ENCODE data around the gene MSANTD2.

Gene MSANTD2

GRCh38 chr11:124754710-124755109 is 45.5 kb downstream of the MSANTD2 start:
- DNase-seq (ENCODE audit: low read depth): no peak
- TF ChIP-seq, protein P1, sequence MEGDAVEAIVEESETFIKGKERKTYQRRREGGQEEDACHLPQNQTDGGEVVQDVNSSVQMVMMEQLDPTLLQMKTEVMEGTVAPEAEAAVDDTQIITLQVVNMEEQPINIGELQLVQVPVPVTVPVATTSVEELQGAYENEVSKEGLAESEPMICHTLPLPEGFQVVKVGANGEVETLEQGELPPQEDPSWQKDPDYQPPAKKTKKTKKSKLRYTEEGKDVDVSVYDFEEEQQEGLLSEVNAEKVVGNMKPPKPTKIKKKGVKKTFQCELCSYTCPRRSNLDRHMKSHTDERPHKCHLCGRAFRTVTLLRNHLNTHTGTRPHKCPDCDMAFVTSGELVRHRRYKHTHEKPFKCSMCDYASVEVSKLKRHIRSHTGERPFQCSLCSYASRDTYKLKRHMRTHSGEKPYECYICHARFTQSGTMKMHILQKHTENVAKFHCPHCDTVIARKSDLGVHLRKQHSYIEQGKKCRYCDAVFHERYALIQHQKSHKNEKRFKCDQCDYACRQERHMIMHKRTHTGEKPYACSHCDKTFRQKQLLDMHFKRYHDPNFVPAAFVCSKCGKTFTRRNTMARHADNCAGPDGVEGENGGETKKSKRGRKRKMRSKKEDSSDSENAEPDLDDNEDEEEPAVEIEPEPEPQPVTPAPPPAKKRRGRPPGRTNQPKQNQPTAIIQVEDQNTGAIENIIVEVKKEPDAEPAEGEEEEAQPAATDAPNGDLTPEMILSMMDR (IDR thresholded peaks at IDR 0.05; ENCODE audit: low read depth, low read length, missing control alignments): no peak
- no peak overlapping the region for H3K4me3 ChIP-seq (ENCODE audit: low read depth, low read length)

GRCh38 chr11:124754309-124754708 is 45.9 kb downstream of the MSANTD2 start:
- H3K4me3 ChIP-seq (ENCODE audit: low read depth, low read length): no peak overlapping the region
- no peak for DNase-seq (ENCODE audit: low read depth)
- TF ChIP-seq, protein P1 (IDR thresholded peaks at IDR 0.05; ENCODE audit: low read depth, low read length, missing control alignments): no peak

- no peak overlapping the region for H3K4me3 ChIP-seq (ENCODE audit: low read depth, low read length)
- TF ChIP-seq, protein P1 (IDR thresholded peaks at IDR 0.05; ENCODE audit: low read depth, low read length, missing control alignments): no peak
- no peak for DNase-seq (ENCODE audit: low read depth)
These were observed 46.6 kb downstream of the MSANTD2 start for GRCh38 chr11:124753624-124754023.

- H3K4me3 ChIP-seq (ENCODE audit: low read depth, low read length): no peak overlapping the region
- TF ChIP-seq, protein P1 (IDR thresholded peaks at IDR 0.05; ENCODE audit: low read depth, low read length, missing control alignments): no peak
- no peak for DNase-seq (ENCODE audit: low read depth)
These were observed 47.0 kb downstream of the MSANTD2 start for GRCh38 chr11:124753205-124753604.

- TF ChIP-seq, protein P1 (IDR thresholded peaks at IDR 0.05; ENCODE audit: low read depth, low read length, missing control alignments): no peak
- H3K4me3 ChIP-seq (ENCODE audit: low read depth, low read length): no peak overlapping the region
- DNase-seq (ENCODE audit: low read depth): no peak
These were observed 47.6 kb downstream of the MSANTD2 start for GRCh38 chr11:124752471-124753102.

DNA sequence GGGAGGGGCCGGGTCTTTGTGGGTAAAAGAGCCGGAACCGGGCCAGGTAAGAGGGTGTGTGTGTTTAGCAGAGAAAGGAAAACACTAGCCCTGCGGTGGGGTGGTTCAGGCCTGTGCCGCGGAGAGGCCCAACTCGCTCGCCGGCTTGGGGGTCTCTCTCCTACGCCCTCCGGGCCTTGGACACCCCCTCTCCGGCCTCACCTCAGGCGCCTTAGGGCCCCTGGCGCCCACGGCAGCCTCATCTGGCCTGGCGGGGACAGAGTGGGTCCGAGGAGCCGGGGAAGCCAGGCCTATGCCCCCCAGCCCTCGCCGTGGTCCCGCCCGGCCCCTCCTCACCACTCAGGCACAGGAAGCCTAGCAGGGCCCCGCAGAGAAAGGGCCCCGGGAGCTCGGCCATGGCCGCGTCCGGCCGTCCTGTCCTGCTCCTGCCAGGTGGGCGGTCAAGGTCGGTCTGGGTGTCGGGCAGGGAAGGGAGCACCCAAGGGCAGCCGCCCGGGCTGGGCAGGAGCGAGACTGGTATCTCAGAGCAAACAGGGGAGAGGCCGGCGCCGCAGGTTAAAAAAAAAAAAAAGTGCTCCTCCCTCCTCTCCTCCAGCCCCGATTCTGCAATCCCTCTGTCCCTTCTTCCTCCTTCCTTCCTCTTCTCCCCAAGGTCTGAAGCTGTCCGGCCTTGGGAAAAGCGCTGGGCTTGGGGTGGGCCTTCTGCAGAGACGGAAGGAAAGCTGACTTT is 48.3 kb downstream of the MSANTD2 start, which contains the start of gene VSIG2:
TSS of gene VSIG2 (minus strand) at position 515 of the 730 bp plus-strand sequence. CDS start at position 397, 118 bp downstream.
- TF ChIP-seq, protein P1 (IDR thresholded peaks at IDR 0.05; ENCODE audit: low read depth, low read length, missing control alignments): no peak
- no peak within 1 kb of the TSS for H3K4me3 ChIP-seq (ENCODE audit: low read depth, low read length)
- no peak for DNase-seq (ENCODE audit: low read depth)

Data from GM12864 (cell line).